IMR-90 (cell line): ENCODE measurements around the gene RAD51B. TPM values are rescaled to one million over a fixed set of nuclear protein-coding genes. Genes with fewer than 3 reads are reported as not detected.

Experiments
- ATAC-seq: fragments of 200-7000 bp; cut with Tn5 transposase; 2 replicates; pipeline ENCODE4 v1.9.1; 2020; ENCODE audit warnings: low read depth, mild to moderate bottlenecking, moderate library complexity
- BruUV-seq: library from RNA; stranded (reverse); fragments of 400-500 nt; replicated peaks from 2 replicates; lab custom pipeline; 2021; lab: Mats Ljungman, UMichigan
- CTCF ChIA-PET: fragments of 300-600 bp; formaldehyde crosslinking; extraction: SDS; loops from one replicate; lab custom pipeline; 2021; ENCODE audit warnings: antibody characterized with exemption; lab: Yijun Ruan, JAX
- POLR2A ChIA-PET: fragments of 300-600 bp; sonication (Branson Sonifier 250); formaldehyde crosslinking; loops from one replicate; lab custom pipeline; 2022; ENCODE audit warnings: antibody characterized with exemption; ENCODE audit not compliant: unreplicated experiment; lab: Charles Lee
- DNase-seq: peaks from one replicate; pipeline ENCODE4 v3.0.0; 2013
- H2AFZ ChIP-seq: replicated peaks from 2 replicates; pipeline ENCODE3; 2013; ENCODE audit warnings: low read length, mild to moderate bottlenecking; ENCODE audit not compliant: poor library complexity
- H2AK5ac ChIP-seq: 2 replicates; pipeline ENCODE4 v1.6.1; 2013; ENCODE audit warnings: low read depth, low read length, inconsistent platforms
- H2AK9ac ChIP-seq: replicated peaks from 2 replicates; pipeline ENCODE3; 2013; ENCODE audit warnings: mild to moderate bottlenecking, low read depth, low read length, moderate library complexity; ENCODE audit not compliant: poor library complexity
- H2BK120ac ChIP-seq: 2 replicates; pipeline ENCODE4 v1.6.1; 2013; ENCODE audit warnings: low read depth, low read length, inconsistent platforms
- H2BK15ac ChIP-seq: 3 replicates; pipeline ENCODE4 v1.6.1; 2013; ENCODE audit warnings: low read depth, low read length, inconsistent platforms
- H2BK20ac ChIP-seq: 2 replicates; pipeline ENCODE4 v1.6.1; 2013; ENCODE audit warnings: low read depth, mild to moderate bottlenecking, inconsistent platforms, low read length, moderate library complexity
- H2BK5ac ChIP-seq: 2 replicates; pipeline ENCODE4 v1.6.1; 2013; ENCODE audit warnings: mild to moderate bottlenecking, low read depth, low read length, inconsistent platforms; ENCODE audit not compliant: poor library complexity, severe bottlenecking
- H3K14ac ChIP-seq: replicated peaks from 2 replicates; pipeline ENCODE4 v1.6.1; 2013; ENCODE audit warnings: low read depth, low read length, inconsistent platforms
- H3K18ac ChIP-seq: 2 replicates; pipeline ENCODE4 v1.6.1; 2013; ENCODE audit warnings: low read depth, low read length, control low read depth
- H3K23ac ChIP-seq: 2 replicates; pipeline ENCODE4 v1.6.1; 2013; ENCODE audit warnings: low read depth, low read length, inconsistent platforms
- H3K27ac ChIP-seq: 2 replicates; pipeline ENCODE4 v1.5.1; 2013; ENCODE audit warnings: mild to moderate bottlenecking, control low read depth, low read length; ENCODE audit not compliant: insufficient read depth
- H3K27me3 ChIP-seq: 2 replicates; pipeline ENCODE4 v1.6.1; 2013; ENCODE audit warnings: low read length; ENCODE audit not compliant: control insufficient read depth, insufficient read depth
- H3K36me3 ChIP-seq: 2 replicates; pipeline ENCODE4 v1.6.1; 2013; ENCODE audit warnings: low read length, mixed read lengths; ENCODE audit not compliant: control insufficient read depth, insufficient read depth
- H3K4ac ChIP-seq: 2 replicates; pipeline ENCODE4 v1.6.1; 2013; ENCODE audit warnings: low read depth, low read length, inconsistent platforms
- H3K4me1 ChIP-seq: 2 replicates; pipeline ENCODE4 v1.6.1; 2013; ENCODE audit warnings: low read length, mixed read lengths; ENCODE audit not compliant: control insufficient read depth, insufficient read depth
- H3K4me2 ChIP-seq: 2 replicates; pipeline ENCODE4 v1.6.1; 2013; ENCODE audit warnings: low read depth, mild to moderate bottlenecking, control low read depth, low read length, moderate library complexity
- H3K4me3 ChIP-seq: 2 replicates; pipeline ENCODE4 v1.5.1; 2013; ENCODE audit warnings: low read depth, mild to moderate bottlenecking, control low read depth, low read length, moderate library complexity; ENCODE audit not compliant: insufficient read depth
- H3K56ac ChIP-seq: 2 replicates; pipeline ENCODE4 v1.6.1; 2013; ENCODE audit warnings: low read length, inconsistent platforms; ENCODE audit not compliant: insufficient read depth; ENCODE audit errors: extremely low read depth
- H3K79me1 ChIP-seq, 2 experiments: 2 replicates each; pipeline ENCODE4 v1.6.1; 2013; ENCODE audit warnings: low read length in 2 of 2, inconsistent platforms in 1 of 2, low read depth in 1 of 2
- H3K9ac ChIP-seq: 2 replicates; pipeline ENCODE4 v1.6.1; 2013; ENCODE audit warnings: low read depth, low read length, control low read depth
- H3K9me1 ChIP-seq: 2 replicates; pipeline ENCODE4 v1.6.1; 2013; ENCODE audit warnings: low read length, inconsistent platforms; ENCODE audit not compliant: insufficient read depth
- H3K9me3 ChIP-seq: 2 replicates; pipeline ENCODE4 v1.6.1; 2013; ENCODE audit warnings: low read length; ENCODE audit not compliant: control insufficient read depth, insufficient read depth
- H4K20me1 ChIP-seq: 2 replicates; pipeline ENCODE4 v1.6.1; 2013; ENCODE audit warnings: low read length, inconsistent platforms; ENCODE audit not compliant: insufficient read depth
- H4K5ac ChIP-seq: 2 replicates; pipeline ENCODE4 v1.6.1; 2013; ENCODE audit warnings: mild to moderate bottlenecking, low read depth, low read length, control low read depth
- H4K8ac ChIP-seq, 2 experiments: 2 replicates each; pipeline ENCODE4 v1.6.1; 2013; ENCODE audit warnings: low read depth in 2 of 2, low read length in 2 of 2, control low read depth in 1 of 2, inconsistent platforms in 1 of 2
- H4K91ac ChIP-seq: 2 replicates; pipeline ENCODE4 v1.6.1; 2013; ENCODE audit warnings: low read depth, low read length, inconsistent platforms; ENCODE audit not compliant: insufficient read depth
- BHLHE40 ChIP-seq: fragments of 150-350 bp; IDR thresholded peaks from 2 replicates; pipeline ENCODE4 v1.6.1; 2016; ENCODE audit warnings: mild to moderate bottlenecking, low read depth, low read length
- CEBPB ChIP-seq: IDR thresholded peaks from 2 replicates; pipeline ENCODE4 v1.6.1; 2012; ENCODE audit warnings: low read depth, low read length, improper control_type of control experiment
- CHD1 ChIP-seq: IDR thresholded peaks from 2 replicates; pipeline ENCODE4 v1.6.1; 2012; ENCODE audit warnings: low read depth, low read length, improper control_type of control experiment
- CTCF ChIP-seq: conservative IDR thresholded peaks from 2 replicates; pipeline ENCODE4 v1.5.1; 2012; ENCODE audit warnings: mild to moderate bottlenecking, low read depth, low read length, improper control_type of control experiment
- ELK1 ChIP-seq: fragments of 150-350 bp; IDR thresholded peaks from 2 replicates; pipeline ENCODE4 v1.6.1; 2016; ENCODE audit warnings: low read depth, mild to moderate bottlenecking, low read length, moderate library complexity, borderline replicate concordance
- FOS ChIP-seq: fragments of 150-350 bp; IDR thresholded peaks from 2 replicates; pipeline ENCODE4 v1.6.1; 2016; ENCODE audit warnings: low read depth, low read length
- MAFK ChIP-seq: IDR thresholded peaks from 2 replicates; pipeline ENCODE4 v1.6.1; 2012; ENCODE audit warnings: low read depth, low read length, improper control_type of control experiment
- MAZ ChIP-seq: IDR thresholded peaks from 2 replicates; pipeline ENCODE4 v1.6.1; 2012; ENCODE audit warnings: low read depth, mild to moderate bottlenecking, low read length, improper control_type of control experiment, moderate library complexity, borderline replicate concordance
- MXI1 ChIP-seq: IDR thresholded peaks from 2 replicates; pipeline ENCODE4 v1.6.1; 2012; ENCODE audit warnings: low read depth, mild to moderate bottlenecking, low read length, moderate library complexity, borderline replicate concordance
- NFE2L2 ChIP-seq: fragments of 150-350 bp; IDR thresholded peaks from 2 replicates; pipeline ENCODE4 v1.6.1; 2016; ENCODE audit warnings: low read depth, mild to moderate bottlenecking, low read length
- POLR2A ChIP-seq: IDR thresholded peaks from 2 replicates; pipeline ENCODE4 v1.6.1; 2012; ENCODE audit warnings: mild to moderate bottlenecking, low read depth, low read length
- RAD21 ChIP-seq: IDR thresholded peaks from 2 replicates; pipeline ENCODE4 v1.6.1; 2012; ENCODE audit warnings: low read length, improper control_type of control experiment
- RCOR1 ChIP-seq: IDR thresholded peaks from 2 replicates; pipeline ENCODE4 v1.6.1; 2012; ENCODE audit warnings: mild to moderate bottlenecking, low read length, improper control_type of control experiment; ENCODE audit not compliant: insufficient replicate concordance
- SMC3 ChIP-seq: fragments of 150-350 bp; IDR thresholded peaks from 2 replicates; pipeline ENCODE4 v1.6.1; 2016; ENCODE audit warnings: low read depth, mild to moderate bottlenecking, antibody characterized with exemption, low read length, moderate library complexity
- WGBS, 2 experiments: methylation state at CpG; one replicate each; pipeline versions ENCODE4 v1.1.5 to v1.1.7; 2013; ENCODE audit warnings: missing lambda C conversion rate in 2 of 2; ENCODE audit not compliant: insufficient read length in 1 of 2; ENCODE audit errors: extremely low coverage in 2 of 2; 5-methylcytosine and 5-hydroxymethylcytosine counted together
- dilution Hi-C: fragments of 300-500 bp; cut with HindIII; formaldehyde crosslinking; loops from one replicate; pipeline ENCODE4 v1.14.3; 2018; ENCODE audit warnings: low sequenced_read_pairs; ENCODE audit not compliant: unreplicated experiment
- in situ Hi-C: fragments of 300-500 bp; cut with MboI; formaldehyde crosslinking; loops from 3 replicates; pipeline ENCODE4 v1.14.3; 2019; ENCODE audit warnings: low sequenced_read_pairs, inconsistent platforms, mixed read lengths
- intact Hi-C: fragments of 100-400 bp; cut with micrococcal nuclease; formaldehyde crosslinking; loops from 2 replicates; pipeline ENCODE4 v1.10.0; 2022
- polyA plus RNA-seq, 3 experiments: library from polyadenylated mRNA; depleted of rRNA; stranded (reverse); fragments of >200 nt; gene quantifications; 2 replicates each; pipeline ENCODE4 v1.2.3, GENCODE V29; 2012; ENCODE audit warnings: low replicate concordance in 1 of 3
- total RNA-seq: library from RNA; depleted of rRNA; stranded (reverse); fragments of >200 nt; gene quantifications from 2 replicates; pipeline ENCODE4 v1.2.3, GENCODE V29; 2012

RAD51B gene
- total and polyA plus RNA-seq, 2 of the 4 experiments (the other 2 are of a cell fraction) = 5.1 to 18.8 TPM

- Histone ChIP-seq H3K9me3 (no peaks in the 10 kb centered on the region), H3K23ac (no peak overlapping the region), H3K18ac (0 out of 2 replicates have a peak overlapping the region, but pooled peaks have one; percentile 2), H2BK15ac (peak overlapping the region; percentile 41; the same call in 1 of the 3 replicates), H2BK5ac (no peak overlapping the region), H3K4me3 (no peak overlapping the region), H4K20me1 (no peaks in the 10 kb centered on the region), H4K8ac (no peak overlapping the region), H3K9ac (no peak overlapping the region), H3K4me1 (peaks cover 8% of the 10 kb centered on the region), H4K91ac (no peak overlapping the region; the same call in 1 of the 2 replicates), H2AK5ac (no peak overlapping the region), H2AK9ac (no peak overlapping the region), H2AFZ (no peak overlapping the region), H2BK20ac (no peak overlapping the region), H4K5ac (0 out of 2 replicates have a peak overlapping the region, but pooled peaks have one; percentile 4), H3K14ac (no peak overlapping the region; the same call in 1 of the 2 replicates), H3K4ac (peak overlapping the region; percentile 11; the same call in 1 of the 2 replicates), H3K36me3 (no peaks in the 10 kb centered on the region), H3K27me3 (no peaks in the 10 kb centered on the region), H3K4me2 (no peak overlapping the region), H3K79me1 (no peaks in the 10 kb centered on the region), H3K27ac (no peak overlapping the region), H2BK120ac (no peak overlapping the region), H3K56ac (no peak overlapping the region), H3K9me1 (no peaks in the 10 kb centered on the region)
- intact Hi-C loops = no loop called here
- POLR2A ChIA-PET = no interaction called here
- DNase-seq (peak; percentile 49), ATAC-seq (no peak)
- CTCF ChIA-PET = interaction anchor here (0.7 kb wide), 1 partner anchor 194 kb away, joined by 3 read pairs; no protein-coding TSS in a partner anchor
- no CpG with 5 or more reads among the region's 9 CpGs for WGBS, 2 experiments
- no TSS peak for BruUV-seq
- dilution Hi-C loops = no loop called here
- in situ Hi-C loops = no loop called here
- TF ChIP-seq NFE2L2 = no peak
- no peak for TF ChIP-seq MAFK
- TF ChIP-seq CHD1 = no peak
- TF ChIP-seq MAZ = no peak
- no peak for TF ChIP-seq POLR2A
- no peak for TF ChIP-seq CEBPB
- no peak for TF ChIP-seq FOS
- TF ChIP-seq SMC3 = no peak
- TF ChIP-seq MXI1 = no peak
- no peak for TF ChIP-seq RCOR1
- TF ChIP-seq BHLHE40 = no peak
- TF ChIP-seq ELK1 = no peak
- TF ChIP-seq RAD21 = no peak
- no peak for TF ChIP-seq CTCF
These were observed 623.5 kb downstream of the RAD51B start for GRCh38 chr14:68442828-68443629.
